Lung (tissue), 12 donors: ENCODE results near the gene SULT1C4. TPM values are rescaled to one million over a fixed set of nuclear protein-coding genes. Genes with fewer than 3 reads are reported as not detected.

ENCODE experiments used
- ATAC-seq: fragments of 200-7000 bp; cut with Tn5 transposase; one replicate; pipeline ENCODE4 v1.9.1; 2020; ENCODE audit warnings: moderate number of reproducible peaks; ENCODE audit not compliant: insufficient read depth, low FRiP score
- DNase-seq, 3 donors: peaks; one replicate each; pipeline ENCODE4 v3.0.0-alpha.2; 2013 to 2017
- H3K27ac ChIP-seq, 2 donors: one replicate each; pipeline ENCODE4 v1.5.1; 2013; ENCODE audit warnings: mild to moderate bottlenecking in 2 of 2, moderate library complexity in 2 of 2, control low read depth in 1 of 2, inconsistent platforms in 1 of 2, low read depth in 1 of 2, low read length in 1 of 2
- H3K27me3 ChIP-seq, 3 donors: one replicate each; pipeline ENCODE4 v1.5.1; 2013; ENCODE audit warnings: low read length in 2 of 3; ENCODE audit not compliant: control insufficient read depth in 3 of 3, insufficient read depth in 3 of 3
- H3K36me3 ChIP-seq, 4 donors: one replicate each; pipeline ENCODE4 v1.5.1; 2013; ENCODE audit warnings: low read length in 4 of 4, mild to moderate bottlenecking in 1 of 4, moderate library complexity in 1 of 4; ENCODE audit not compliant: control insufficient read depth in 4 of 4, insufficient read depth in 4 of 4
- H3K4me1 ChIP-seq, 5 donors: one replicate each; pipeline ENCODE4 v1.5.1; 2013; ENCODE audit warnings: low read length in 5 of 5, mild to moderate bottlenecking in 2 of 5, moderate library complexity in 1 of 5; ENCODE audit not compliant: control insufficient read depth in 5 of 5, insufficient read depth in 5 of 5
- H3K4me3 ChIP-seq: one replicate; pipeline ENCODE4 v1.5.1; 2013; ENCODE audit warnings: mild to moderate bottlenecking, control low read depth, moderate library complexity
- H3K9ac ChIP-seq, 2 donors: one replicate each; pipeline ENCODE4 v1.5.1; 2013; ENCODE audit warnings: low read length in 2 of 2, control low read depth in 1 of 2; ENCODE audit not compliant: insufficient read depth in 1 of 2
- H3K9me3 ChIP-seq, 4 donors: one replicate each; pipeline ENCODE4 v1.5.1; 2013; ENCODE audit warnings: low read length in 3 of 4, mild to moderate bottlenecking in 1 of 4, moderate library complexity in 1 of 4; ENCODE audit not compliant: control insufficient read depth in 4 of 4, insufficient read depth in 3 of 4
- CTCF ChIP-seq: IDR thresholded peaks from 2 replicates; pipeline ENCODE4 v1.5.1; 2012; ENCODE audit warnings: mild to moderate bottlenecking; ENCODE audit errors: control extremely low read depth, extremely low read depth
- WGBS, 2 donors: extraction: QIAGEN DNeasy Blood & Tissue Kit; methylation state at CpG; one replicate each; pipeline ENCODE4 v1.1.7; 2013; 5-methylcytosine and 5-hydroxymethylcytosine counted together
- polyA plus RNA-seq, 2 donors: library from polyadenylated mRNA; stranded (reverse); fragments of 200-250 nt; gene quantifications; one replicate each; pipeline ENCODE4 v1.2.1, GENCODE V29; 2013
- total RNA-seq, 2 donors: library from RNA; depleted of rRNA in 1 of 2; stranded (reverse); fragments of >200 nt in 1 of 2; gene quantifications; one replicate each; pipeline ENCODE4 v1.2.1, GENCODE V29; 2014 to 2021
- donor health status: control.
- donor health status: control.
- donor health status: Bipolar disorder and iron deficiency.
- donor health status: healthy.
- donor health status: DM: yes; HTN: yes; CAD: no.

Gene SULT1C4
- total and polyA plus RNA-seq, 4 donors, result 1.7 to 85.0 (median 5.8) TPM

- H3K9me3 ChIP-seq, result peaks cover 0 to 23% (median 9%) of the 10 kb centered on the region in 4 donors
- H3K36me3 ChIP-seq, result no peaks in the 10 kb centered on the region
- no peak overlapping the region for H3K4me3 ChIP-seq
- TF ChIP-seq CTCF, result no peak
- no peak overlapping the region for H3K9ac ChIP-seq
- ATAC-seq, result no peak
- H3K27me3 ChIP-seq, result no peaks in the 10 kb centered on the region
- DNase-seq, result no peak
- no peak overlapping the region for H3K27ac ChIP-seq
- H3K4me1 ChIP-seq, result peaks cover 0 to 7% (median 0%) of the 10 kb centered on the region in 5 donors
- WGBS, 2 donors, result 92 to 99% methylated on average over 2 of the region's 2 CpGs
Observed at GRCh38 chr2:108399479-108399878, 21.7 kb downstream of the SULT1C4 start.

GRCh38 chr2:108401800-108402199 is 24.0 kb downstream of the SULT1C4 start:
- TF ChIP-seq CTCF, result no peak
- peaks cover 0 to 27% (median 13%) of the 10 kb centered on the region in 4 donors for H3K9me3 ChIP-seq
- no peaks in the 10 kb centered on the region for H3K27me3 ChIP-seq
- 84 to 86% methylated on average over 3 of the region's 3 CpGs for WGBS, 2 donors
- H3K36me3 ChIP-seq, result no peaks in the 10 kb centered on the region
- no peak overlapping the region for H3K27ac ChIP-seq
- H3K9ac ChIP-seq, result no peak overlapping the region
- H3K4me1 ChIP-seq, result peaks cover 0 to 7% (median 0%) of the 10 kb centered on the region in 5 donors
- ATAC-seq, result no peak
- peak in 1 of 3 donors; percentile 5 for DNase-seq
- no peak overlapping the region for H3K4me3 ChIP-seq

GRCh38 chr2:108403494-108403893 is 25.7 kb downstream of the SULT1C4 start:
- Histone ChIP-seq H3K27me3 (no peaks in the 10 kb centered on the region), H3K27ac (no peak overlapping the region), H3K9me3 (peaks cover 0 to 26% (median 11%) of the 10 kb centered on the region in 4 donors), H3K9ac (no peak overlapping the region), H3K36me3 (no peaks in the 10 kb centered on the region), H3K4me3 (no peak overlapping the region), H3K4me1 (peaks cover 0 to 7% (median 0%) of the 10 kb centered on the region in 5 donors)
- WGBS, 2 donors, result 60 to 64% methylated on average over 7 of the region's 7 CpGs
- ATAC-seq (no peak), DNase-seq (peak; percentile 80 to 84 (median 84))
- no peak for TF ChIP-seq CTCF

- Histone ChIP-seq H3K9ac (no peak overlapping the region), H3K36me3 (no peaks in the 10 kb centered on the region), H3K27ac (no peak overlapping the region), H3K27me3 (no peaks in the 10 kb centered on the region), H3K9me3 (peaks cover 0 to 16% (median 4%) of the 10 kb centered on the region in 4 donors), H3K4me1 (peaks cover 0 to 7% (median 0%) of the 10 kb centered on the region in 5 donors), H3K4me3 (no peak overlapping the region)
- ATAC-seq, result no peak
- TF ChIP-seq CTCF, result no peak
- no peak for DNase-seq
- 80 to 86% methylated on average over 4 of the region's 4 CpGs for WGBS, 2 donors
Observed at GRCh38 chr2:108404784-108405397, 27.1 kb downstream of the SULT1C4 start.
